ENCODE data around the gene FBXO3. TPM values are rescaled to one million over a fixed set of nuclear protein-coding genes. Genes with fewer than 3 reads are reported as not detected.

The FBXO3 gene
- total and polyA plus RNA-seq, 9 of the 15 experiments (the other 6 are each of a cell fraction or from before 2014, with no cell fraction given), result 11.6 to 59.3 (median 29.2) TPM

GRCh38 chr11:33718440-33718839 lies 55.9 kb downstream of the FBXO3 start:
- ATAC-seq, result no peak
- no TSS peak for BruUV-seq (replicated peaks)
- FAIRE-seq, result no peak
- DNase-seq (ENCODE audit: extremely low read depth in 1 of 4, low spot score in 3 of 4), result no peak
- H3K4me2 ChIP-seq (ENCODE audit: insufficient read depth, low read length), result no peak overlapping the region
- POLR2A ChIA-PET, result interaction anchor here (0.8 kb wide), 1 partner anchor 11 kb away, joined by 3 read pairs; no protein-coding TSS in a partner anchor
- H3K79me2 ChIP-seq (ENCODE audit: control insufficient read depth, insufficient read depth, low read length), result peaks cover 34% of the 10 kb centered on the region
- H3K9me1 ChIP-seq (ENCODE audit: control insufficient read depth, insufficient read depth, low read length), result peaks cover 9% of the 10 kb centered on the region
- CTCF ChIA-PET (ENCODE audit: low intra/inter-chr PET ratio), result no interaction called here
- no peaks in the 10 kb centered on the region for H3K27me3 ChIP-seq (ENCODE audit: control insufficient read depth in 2 of 2, insufficient read depth in 2 of 2, low read length in 2 of 2)
- H3K9me3 ChIP-seq (replicated peaks; ENCODE audit: control insufficient read depth, insufficient read depth, low read depth, low read length), result no peaks in the 10 kb centered on the region
- H3K9ac ChIP-seq (ENCODE audit: insufficient read depth in 1 of 2, low read depth in 2 of 2, low read length in 2 of 2), result no peak overlapping the region
- intact Hi-C loops (cut with micrococcal nuclease) (no loop called here), in situ Hi-C loops (cut with MboI) (no loop called here)
- H4K20me1 ChIP-seq (replicated peaks; ENCODE audit: control insufficient read depth, insufficient read depth, low read length), result peaks cover 20% of the 10 kb centered on the region
- no peak overlapping the region for H3K27ac ChIP-seq (ENCODE audit: extremely low read depth, low read depth, low read length)
- peaks cover 77% of the 10 kb centered on the region for H3K36me3 ChIP-seq (ENCODE audit: control insufficient read depth, insufficient read depth, low read length)
- TF ChIP-seq HEY1 (CRISPR knock-in tag; IDR thresholded peaks at IDR 0.05; ENCODE audit: borderline replicate concordance) (no peak), ZEB2 (IDR thresholded peaks at IDR 0.05) (no peak), ERF (CRISPR knock-in tag; IDR thresholded peaks at IDR 0.05) (no peak), MEIS2 (IDR thresholded peaks at IDR 0.05; ENCODE audit: partially characterized antibody) (no peak), PCBP1 (IDR thresholded peaks at IDR 0.05; ENCODE audit: low read depth, low read length, poor library complexity, severe bottlenecking) (no peak), E2F3 (CRISPR knock-in tag; IDR thresholded peaks at IDR 0.05) (no peak), RBM25 (IDR thresholded peaks at IDR 0.05; ENCODE audit: low read depth, low read length, severe bottlenecking) (no peak), CEBPB (tag; IDR thresholded peaks at IDR 0.05) (no peak)
- WGBS (ENCODE audit: insufficient coverage, low coverage, missing lambda C conversion rate), result 86% methylated on average over 2 of the region's 2 CpGs
- H2AFZ ChIP-seq (ENCODE audit: low read depth, low read length), result no peak overlapping the region
- no peak overlapping the region for H3K4me3 ChIP-seq
- peaks cover 13 to 15% of the 10 kb centered on the region in 2 experiments for H3K4me1 ChIP-seq (replicated peaks in 1 of 2; ENCODE audit: control insufficient read depth in 2 of 2, insufficient read depth in 2 of 2, low read length in 2 of 2)
